Smooth muscle cell (in vitro differentiated cells): Measurements from ENCODE around the gene MCCC1. TPM values are rescaled to one million over a fixed set of nuclear protein-coding genes. Genes with fewer than 3 reads are reported as not detected.
A peak's percentile ranks its signal among the peaks of the same experiment; 100 is the strongest.

Experiments
- DNase-seq: peaks from one replicate; lab custom pipeline; 2025; ENCODE audit not compliant: unreplicated experiment; lab: John Stamatoyannopoulos, UW
- H2AFZ ChIP-seq: fragments of 200-600 bp; sonication (generic); 2 replicates; pipeline ENCODE4 v1.6.0; 2016; ENCODE audit warnings: antibody characterized with exemption, low read depth, mild to moderate bottlenecking
- H3F3A ChIP-seq: fragments of 200-600 bp; sonication (generic); 2 replicates; pipeline ENCODE4 v1.6.0; 2017; ENCODE audit warnings: antibody characterized with exemption, low read depth
- H3K27ac ChIP-seq: fragments of 200-600 bp; sonication (generic); 2 replicates; pipeline ENCODE4 v1.5.1; 2016; ENCODE audit warnings: low read depth, mild to moderate bottlenecking
- H3K27me3 ChIP-seq: fragments of 200-600 bp; sonication (generic); 2 replicates; pipeline ENCODE4 v1.6.1; 2016; ENCODE audit warnings: low read depth, mild to moderate bottlenecking
- H3K36me3 ChIP-seq: fragments of 200-600 bp; sonication (generic); 2 replicates; pipeline ENCODE4 v1.5.1; 2016; ENCODE audit warnings: low read depth
- H3K4me1 ChIP-seq: fragments of 200-600 bp; sonication (generic); 2 replicates; pipeline ENCODE4 v1.5.1; 2016; ENCODE audit warnings: low read depth
- H3K4me2 ChIP-seq: fragments of 200-600 bp; sonication (generic); 2 replicates; pipeline ENCODE4 v1.6.0; 2016; ENCODE audit warnings: mild to moderate bottlenecking
- H3K4me3 ChIP-seq: fragments of 200-600 bp; sonication (generic); 2 replicates; pipeline ENCODE4 v1.5.1; 2016; ENCODE audit warnings: mild to moderate bottlenecking
- H3K79me2 ChIP-seq: fragments of 200-600 bp; sonication (generic); 2 replicates; pipeline ENCODE4 v1.6.0; 2016; ENCODE audit warnings: low read depth, mild to moderate bottlenecking
- H3K9ac ChIP-seq: fragments of 200-600 bp; sonication (generic); 2 replicates; pipeline ENCODE4 v1.6.0; 2016; ENCODE audit warnings: low read depth
- H3K9me3 ChIP-seq: fragments of 200-600 bp; sonication (generic); replicated peaks from 2 replicates; pipeline ENCODE4 v1.5.1; 2016; ENCODE audit warnings: low read depth
- H4K20me1 ChIP-seq: fragments of 200-600 bp; sonication (generic); 2 replicates; pipeline ENCODE4 v1.6.0; 2016; ENCODE audit warnings: low read depth
- CTCF ChIP-seq: fragments of 200-600 bp; sonication (generic); IDR thresholded peaks from 2 replicates; pipeline ENCODE4 v1.5.1; 2017; ENCODE audit warnings: borderline replicate concordance, mild to moderate bottlenecking, antibody characterized with exemption; ENCODE audit not compliant: insufficient read depth, poor library complexity, severe bottlenecking
- WGBS: methylation state at CpG from one replicate; pipeline ENCODE4 v1.1.7; 2016; ENCODE audit warnings: low lambda C conversion rate; 5-methylcytosine and 5-hydroxymethylcytosine counted together
- polyA plus RNA-seq: library from polyadenylated mRNA; unstranded; fragments of >200 nt; fragmentation: Nextera tagmentation; extraction: Ambion mirVana; gene quantifications from 2 replicates; pipeline ENCODE4 v1.2.1, GENCODE V29; 2016
- total RNA-seq: library from RNA; depleted of rRNA; stranded (reverse); fragments of >200 nt; gene quantifications from 2 replicates; pipeline ENCODE4 v1.2.3, GENCODE V29; 2014

Gene MCCC1
- total and polyA plus RNA-seq, 2 experiments from 2014 or later = 10.4 to 12.1 TPM

- peaks cover 15% of the 10 kb centered on the region for H3K4me1 ChIP-seq
- H3K27ac ChIP-seq = no peak overlapping the region
- no peaks in the 10 kb centered on the region for H3F3A ChIP-seq
- under 1% methylated on average over 19 of the region's 29 CpGs for WGBS
- H3K4me3 ChIP-seq = peak overlapping the region; percentile 79
- no peaks in the 10 kb centered on the region for H3K27me3 ChIP-seq
- peak overlapping the region; percentile 93 for H3K9ac ChIP-seq
- peak overlapping the region; percentile 71 for H2AFZ ChIP-seq
- DNase-seq = peak; percentile 40
- peaks cover 48% of the 10 kb centered on the region for H4K20me1 ChIP-seq
- no peaks in the 10 kb centered on the region for H3K9me3 ChIP-seq
- H3K36me3 ChIP-seq = no peaks in the 10 kb centered on the region
- TF ChIP-seq CTCF = no peak
- peaks cover 54% of the 10 kb centered on the region for H3K79me2 ChIP-seq
- H3K4me2 ChIP-seq = peak overlapping the region; percentile 99
Observed at GRCh38 chr3:182979674-182980191, 119.6 kb downstream of the MCCC1 start.

- H3K36me3 ChIP-seq = no peaks in the 10 kb centered on the region
- peak overlapping the region; percentile 71 for H2AFZ ChIP-seq
- peaks cover 15% of the 10 kb centered on the region for H3K4me1 ChIP-seq
- TF ChIP-seq CTCF = no peak
- H3F3A ChIP-seq = no peaks in the 10 kb centered on the region
- peak overlapping the region; percentile 99 for H3K4me2 ChIP-seq
- H4K20me1 ChIP-seq = peaks cover 52% of the 10 kb centered on the region
- peak overlapping the region; percentile 79 for H3K4me3 ChIP-seq
- no peaks in the 10 kb centered on the region for H3K9me3 ChIP-seq
- no peak overlapping the region for H3K27ac ChIP-seq
- no peaks in the 10 kb centered on the region for H3K27me3 ChIP-seq
- WGBS = 5% methylated on average over 10 of the region's 10 CpGs
- H3K79me2 ChIP-seq = peaks cover 59% of the 10 kb centered on the region
- DNase-seq = no peak
- peak overlapping the region; percentile 93 for H3K9ac ChIP-seq
Observed at GRCh38 chr3:182979103-182979673, 120.1 kb downstream of the MCCC1 start.

- no peaks in the 10 kb centered on the region for H3K9me3 ChIP-seq
- no peaks in the 10 kb centered on the region for H3F3A ChIP-seq
- no peaks in the 10 kb centered on the region for H3K27me3 ChIP-seq
- no peak for DNase-seq
- H3K79me2 ChIP-seq = peaks cover 67% of the 10 kb centered on the region
- TF ChIP-seq CTCF = no peak
- H3K4me3 ChIP-seq = peak overlapping the region; percentile 79
- H3K4me1 ChIP-seq = peaks cover 15% of the 10 kb centered on the region
- H3K4me2 ChIP-seq = peak overlapping the region; percentile 99
- H4K20me1 ChIP-seq = peaks cover 60% of the 10 kb centered on the region
- H3K27ac ChIP-seq = no peak overlapping the region
- H3K9ac ChIP-seq = no peak overlapping the region
- no peaks in the 10 kb centered on the region for H3K36me3 ChIP-seq
- H2AFZ ChIP-seq = no peak overlapping the region
- 52% methylated on average over 5 of the region's 5 CpGs for WGBS
Observed at GRCh38 chr3:182978387-182978786, 120.9 kb downstream of the MCCC1 start.

GRCh38 chr3:182973047-182973446 lies 126.2 kb downstream of the MCCC1 start:
- Histone ChIP-seq H3K27ac (no peak overlapping the region), H3K4me2 (no peak overlapping the region), H3K9ac (no peak overlapping the region), H4K20me1 (peaks cover 91% of the 10 kb centered on the region), H3F3A (no peaks in the 10 kb centered on the region), H3K9me3 (no peaks in the 10 kb centered on the region), H3K79me2 (peaks cover 99% of the 10 kb centered on the region), H3K4me3 (no peak overlapping the region), H3K4me1 (peaks cover 1% of the 10 kb centered on the region), H3K36me3 (no peaks in the 10 kb centered on the region), H2AFZ (no peak overlapping the region), H3K27me3 (no peaks in the 10 kb centered on the region)
- DNase-seq = no peak
- WGBS = 98% methylated on average over 5 of the region's 5 CpGs
- TF ChIP-seq CTCF = no peak
